Astrocyte of the spinal cord (primary cell): ENCODE measurements around the gene GALNT2.

Source experiments
- DNase-seq: peaks from one replicate; pipeline ENCODE4 v3.0.0; 2011; ENCODE audit warnings: low read depth, low spot score
- H3K4me3 ChIP-seq: 2 replicates; pipeline ENCODE4 v1.5.1; 2011; ENCODE audit warnings: low read depth, mild to moderate bottlenecking, low read length, moderate library complexity
- CTCF ChIP-seq: IDR thresholded peaks from 2 replicates; pipeline ENCODE4 v1.5.1; 2012; ENCODE audit warnings: low read depth, mild to moderate bottlenecking, low read length, inconsistent platforms
- in situ Hi-C: cut with HindIII; loops from 2 replicates; pipeline ENCODE4 v1.10.0; 2017; ENCODE audit warnings: low sequenced_read_pairs

The GALNT2 gene

GRCh38 chr1:230270185-230270558, 203.1 kb downstream of the GALNT2 start:
- H3K4me3 ChIP-seq, result no peak overlapping the region
- in situ Hi-C loops, result no loop called here
- no peak for TF ChIP-seq CTCF
- no peak for DNase-seq

- TF ChIP-seq CTCF, result no peak
- in situ Hi-C loops, result no loop called here
- no peak overlapping the region for H3K4me3 ChIP-seq
- no peak for DNase-seq
These were observed 203.7 kb downstream of the GALNT2 start for GRCh38 chr1:230270559-230271281.

GRCh38 chr1:230271300-230272035, 204.4 kb downstream of the GALNT2 start:
- no peak for TF ChIP-seq CTCF
- in situ Hi-C loops, result no loop called here
- no peak for DNase-seq
- no peak overlapping the region for H3K4me3 ChIP-seq

- DNase-seq, result no peak
- no peak overlapping the region for H3K4me3 ChIP-seq
- TF ChIP-seq CTCF, result no peak
- in situ Hi-C loops, result no loop called here
These were observed 205.5 kb downstream of the GALNT2 start for GRCh38 chr1:230272557-230272956.

GRCh38 chr1:230273141-230273710, 206.2 kb downstream of the GALNT2 start:
- in situ Hi-C loops, result no loop called here
- no peak for DNase-seq
- H3K4me3 ChIP-seq, result no peak overlapping the region
- no peak for TF ChIP-seq CTCF

GRCh38 chr1:230274254-230274653, 207.2 kb downstream of the GALNT2 start:
- in situ Hi-C loops, result no loop called here
- H3K4me3 ChIP-seq, result no peak overlapping the region
- TF ChIP-seq CTCF, result no peak
- no peak for DNase-seq
